GM23338 (cell line): ENCODE results near the gene RASGRP3. TPM values are rescaled to one million over a fixed set of nuclear protein-coding genes. Genes with fewer than 3 reads are reported as not detected.

Source experiments
- ATAC-seq: fragments of 200-7000 bp; cut with Tn5 transposase; 3 replicates; pipeline ENCODE4 v1.9.1; 2020
- DNase-seq: peaks from one replicate; pipeline ENCODE4 v3.0.0-alpha.2; 2015; ENCODE audit warnings: low spot score
- H2AFZ ChIP-seq: fragments of 200-600 bp; sonication (generic); 2 replicates; pipeline ENCODE4 v1.8.0; 2016; ENCODE audit warnings: antibody characterized with exemption, mild to moderate bottlenecking, moderate library complexity
- H3F3A ChIP-seq: fragments of 200-600 bp; sonication (generic); replicated peaks from 2 replicates; pipeline ENCODE4 v1.8.0; 2017; ENCODE audit warnings: antibody characterized with exemption, mixed run types, low read depth
- H3K27ac ChIP-seq: fragments of 200-600 bp; sonication (generic); 2 replicates; pipeline ENCODE4 v1.6.1; 2016; ENCODE audit warnings: low read depth
- H3K27me3 ChIP-seq: fragments of 200-600 bp; sonication (generic); 2 replicates; pipeline ENCODE4 v1.8.0; 2016; ENCODE audit warnings: mild to moderate bottlenecking, mixed run types, moderate library complexity; ENCODE audit not compliant: insufficient read depth
- H3K36me3 ChIP-seq: fragments of 200-600 bp; sonication (generic); 2 replicates; pipeline ENCODE4 v1.8.0; 2016; ENCODE audit warnings: mild to moderate bottlenecking; ENCODE audit not compliant: insufficient read depth
- H3K4me1 ChIP-seq: fragments of 200-600 bp; sonication (generic); 2 replicates; pipeline ENCODE4 v1.8.0; 2016; ENCODE audit warnings: mild to moderate bottlenecking, moderate library complexity; ENCODE audit not compliant: insufficient read depth
- H3K4me2 ChIP-seq: fragments of 200-600 bp; sonication (generic); 2 replicates; pipeline ENCODE4 v1.7.1; 2017; ENCODE audit warnings: mixed run types
- H3K4me3 ChIP-seq: fragments of 200-600 bp; sonication (generic); 2 replicates; pipeline ENCODE4 v1.6.1; 2016; ENCODE audit warnings: mixed run types
- H3K79me2 ChIP-seq: fragments of 200-600 bp; sonication (generic); replicated peaks from 2 replicates; pipeline ENCODE4 v1.8.0; 2017; ENCODE audit warnings: mild to moderate bottlenecking; ENCODE audit not compliant: insufficient read depth
- H3K9me2 ChIP-seq: fragments of 200-600 bp; sonication (generic); 2 replicates; pipeline ENCODE4 v1.8.0; 2017; ENCODE audit not compliant: insufficient read depth
- H4K20me1 ChIP-seq: fragments of 200-600 bp; sonication (generic); replicated peaks from 2 replicates; pipeline ENCODE4 v1.8.0; 2017; ENCODE audit warnings: mild to moderate bottlenecking; ENCODE audit not compliant: insufficient read depth
- H3K27ac Mint-ChIP-seq: 2 replicates; pipeline ENCODE4 v1.8.0; 2020; ENCODE audit warnings: inconsistent platforms, mild to moderate bottlenecking, moderate library complexity, mixed read lengths
- H3K27me3 Mint-ChIP-seq: 3 replicates; pipeline ENCODE4 v1.8.0; 2022; ENCODE audit warnings: low read depth, mild to moderate bottlenecking, moderate library complexity, mixed read lengths, inconsistent platforms; ENCODE audit not compliant: insufficient read depth, poor library complexity
- H3K36me3 Mint-ChIP-seq: 3 replicates; pipeline ENCODE4 v1.8.0; 2021; ENCODE audit warnings: low read depth, mild to moderate bottlenecking, inconsistent platforms, moderate library complexity, mixed read lengths
- H3K4me1 Mint-ChIP-seq: 3 replicates; pipeline ENCODE4 v1.8.0; 2020; ENCODE audit warnings: mild to moderate bottlenecking, inconsistent platforms, mixed read lengths
- H3K4me3 Mint-ChIP-seq: 3 replicates; pipeline ENCODE4 v1.8.0; 2021; ENCODE audit warnings: moderate library complexity, mild to moderate bottlenecking, inconsistent platforms, mixed read lengths
- H3K9me3 Mint-ChIP-seq: 3 replicates; pipeline ENCODE4 v1.8.0; 2020; ENCODE audit warnings: moderate library complexity, mild to moderate bottlenecking, inconsistent platforms, mixed read lengths
- CREB1 ChIP-seq: fragments of 250-450 bp; sonication (Bioruptor Pico); IDR thresholded peaks from 2 replicates; pipeline ENCODE4 v1.5.0; 2020; ENCODE audit warnings: low read depth, mild to moderate bottlenecking, moderate library complexity
- ETS1 ChIP-seq: IDR thresholded peaks from 2 replicates; pipeline ENCODE4 v1.6.1; 2016; ENCODE audit warnings: antibody characterized with exemption
- EZH2 ChIP-seq: fragments of 200-600 bp; sonication (generic); IDR thresholded peaks from one replicate; pipeline ENCODE4 v1.8.0; 2017; ENCODE audit warnings: antibody characterized with exemption, mild to moderate bottlenecking, low read depth; ENCODE audit not compliant: unreplicated experiment
- EZH2phosphoT487 ChIP-seq: fragments of 200-600 bp; sonication (generic); IDR thresholded peaks from one replicate; pipeline ENCODE4 v1.8.1; 2018; ENCODE audit warnings: antibody characterized with exemption; ENCODE audit not compliant: unreplicated experiment
- NANOG ChIP-seq: IDR thresholded peaks from 2 replicates; pipeline ENCODE4 v1.6.1; 2016; ENCODE audit warnings: antibody characterized with exemption, borderline replicate concordance
- POLR2AphosphoS5 ChIP-seq: IDR thresholded peaks from 2 replicates; pipeline ENCODE4 v1.6.1; 2016; ENCODE audit warnings: antibody characterized with exemption, low read depth
- REST ChIP-seq: IDR thresholded peaks from one replicate; pipeline ENCODE4 v1.6.1; 2018; ENCODE audit warnings: antibody characterized with exemption; ENCODE audit not compliant: unreplicated experiment
- STAT1 ChIP-seq: IDR thresholded peaks from one replicate; pipeline ENCODE4 v1.6.1; 2016; ENCODE audit warnings: antibody characterized with exemption; ENCODE audit not compliant: unreplicated experiment
- ZNF114 ChIP-seq: fragments of 250-450 bp; sonication (Bioruptor Pico); IDR thresholded peaks from 2 replicates; pipeline ENCODE4 v1.5.0; 2020; ENCODE audit warnings: mild to moderate bottlenecking, moderate library complexity
- ZNF331 ChIP-seq: fragments of 250-450 bp; sonication (Bioruptor Pico); IDR thresholded peaks from 2 replicates; pipeline ENCODE4 v1.5.0; 2020; ENCODE audit warnings: low read depth, mild to moderate bottlenecking, moderate library complexity
- polyA plus RNA-seq: library from polyadenylated mRNA; unstranded; fragments of >200 nt; fragmentation: Nextera tagmentation; extraction: Ambion mirVana; gene quantifications from 2 replicates; pipeline ENCODE4 v1.2.1, GENCODE V29; 2016
- total RNA-seq: library from RNA; depleted of rRNA; stranded (reverse); fragments of >200 nt; shearing (Covaris generic); gene quantifications from 2 replicates; pipeline ENCODE4 v1.2.3, GENCODE V29; 2014
- TF ChIP-seq, protein P1 (sequence below), 2 experiments: fragments of 200-600 bp in 1 of 2; sonication (generic) in 1 of 2; conservative IDR thresholded peaks; 2 replicates each; pipeline versions ENCODE4 v1.5.1 to v1.6.1; 2016 to 2017; ENCODE audit warnings: antibody characterized with exemption in 2 of 2, low read depth in 2 of 2, mild to moderate bottlenecking in 2 of 2, moderate library complexity in 1 of 2
- TF ChIP-seq, protein P2 (sequence below): fragments of 250-450 bp; sonication (Bioruptor Pico); IDR thresholded peaks from 2 replicates; pipeline ENCODE4 v1.5.0; 2020; ENCODE audit warnings: mild to moderate bottlenecking, moderate library complexity

Gene RASGRP3
- total and polyA plus RNA-seq, 2 experiments from 2014 or later = 0.19 to 0.69 TPM

GRCh38 chr2:33469238-33469637 is 7.2 kb upstream of the RASGRP3 start:
- Mint-ChIP-seq H3K27me3 (peaks cover 1% of the 10 kb centered on the region), H3K9me3 (peaks cover 14% of the 10 kb centered on the region), H3K36me3 (peaks cover 11% of the 10 kb centered on the region; the same call in 2 of the 3 replicates), H3K4me1 (no peaks in the 10 kb centered on the region), H3K4me3 (no peak overlapping the region), H3K27ac (no peak overlapping the region)
- H3K36me3 ChIP-seq = no peaks in the 10 kb centered on the region
- no peaks in the 10 kb centered on the region for H3K27me3 ChIP-seq
- H3K79me2 ChIP-seq = no peaks in the 10 kb centered on the region
- H3K27ac ChIP-seq = no peak overlapping the region
- H3K4me1 ChIP-seq = no peaks in the 10 kb centered on the region
- H3F3A ChIP-seq = no peaks in the 10 kb centered on the region
- TF ChIP-seq, protein P1, sequence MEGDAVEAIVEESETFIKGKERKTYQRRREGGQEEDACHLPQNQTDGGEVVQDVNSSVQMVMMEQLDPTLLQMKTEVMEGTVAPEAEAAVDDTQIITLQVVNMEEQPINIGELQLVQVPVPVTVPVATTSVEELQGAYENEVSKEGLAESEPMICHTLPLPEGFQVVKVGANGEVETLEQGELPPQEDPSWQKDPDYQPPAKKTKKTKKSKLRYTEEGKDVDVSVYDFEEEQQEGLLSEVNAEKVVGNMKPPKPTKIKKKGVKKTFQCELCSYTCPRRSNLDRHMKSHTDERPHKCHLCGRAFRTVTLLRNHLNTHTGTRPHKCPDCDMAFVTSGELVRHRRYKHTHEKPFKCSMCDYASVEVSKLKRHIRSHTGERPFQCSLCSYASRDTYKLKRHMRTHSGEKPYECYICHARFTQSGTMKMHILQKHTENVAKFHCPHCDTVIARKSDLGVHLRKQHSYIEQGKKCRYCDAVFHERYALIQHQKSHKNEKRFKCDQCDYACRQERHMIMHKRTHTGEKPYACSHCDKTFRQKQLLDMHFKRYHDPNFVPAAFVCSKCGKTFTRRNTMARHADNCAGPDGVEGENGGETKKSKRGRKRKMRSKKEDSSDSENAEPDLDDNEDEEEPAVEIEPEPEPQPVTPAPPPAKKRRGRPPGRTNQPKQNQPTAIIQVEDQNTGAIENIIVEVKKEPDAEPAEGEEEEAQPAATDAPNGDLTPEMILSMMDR (conservative IDR thresholded peaks at IDR 0.05; ENCODE audit: low read depth in 2 of 2) = no peak
- no peak for TF ChIP-seq STAT1
- TF ChIP-seq ZNF331 (CRISPR knock-in tag) = no peak
- no peak for TF ChIP-seq EZH2
- no peak for TF ChIP-seq POLR2AphosphoS5
- no peak for TF ChIP-seq EZH2phosphoT487
- TF ChIP-seq ZNF114 (CRISPR knock-in tag) = no peak
- TF ChIP-seq CREB1 (CRISPR knock-in tag) = no peak
- TF ChIP-seq REST = no peak
- TF ChIP-seq ETS1 = no peak
- no peak for TF ChIP-seq NANOG
- TF ChIP-seq, protein P2, sequence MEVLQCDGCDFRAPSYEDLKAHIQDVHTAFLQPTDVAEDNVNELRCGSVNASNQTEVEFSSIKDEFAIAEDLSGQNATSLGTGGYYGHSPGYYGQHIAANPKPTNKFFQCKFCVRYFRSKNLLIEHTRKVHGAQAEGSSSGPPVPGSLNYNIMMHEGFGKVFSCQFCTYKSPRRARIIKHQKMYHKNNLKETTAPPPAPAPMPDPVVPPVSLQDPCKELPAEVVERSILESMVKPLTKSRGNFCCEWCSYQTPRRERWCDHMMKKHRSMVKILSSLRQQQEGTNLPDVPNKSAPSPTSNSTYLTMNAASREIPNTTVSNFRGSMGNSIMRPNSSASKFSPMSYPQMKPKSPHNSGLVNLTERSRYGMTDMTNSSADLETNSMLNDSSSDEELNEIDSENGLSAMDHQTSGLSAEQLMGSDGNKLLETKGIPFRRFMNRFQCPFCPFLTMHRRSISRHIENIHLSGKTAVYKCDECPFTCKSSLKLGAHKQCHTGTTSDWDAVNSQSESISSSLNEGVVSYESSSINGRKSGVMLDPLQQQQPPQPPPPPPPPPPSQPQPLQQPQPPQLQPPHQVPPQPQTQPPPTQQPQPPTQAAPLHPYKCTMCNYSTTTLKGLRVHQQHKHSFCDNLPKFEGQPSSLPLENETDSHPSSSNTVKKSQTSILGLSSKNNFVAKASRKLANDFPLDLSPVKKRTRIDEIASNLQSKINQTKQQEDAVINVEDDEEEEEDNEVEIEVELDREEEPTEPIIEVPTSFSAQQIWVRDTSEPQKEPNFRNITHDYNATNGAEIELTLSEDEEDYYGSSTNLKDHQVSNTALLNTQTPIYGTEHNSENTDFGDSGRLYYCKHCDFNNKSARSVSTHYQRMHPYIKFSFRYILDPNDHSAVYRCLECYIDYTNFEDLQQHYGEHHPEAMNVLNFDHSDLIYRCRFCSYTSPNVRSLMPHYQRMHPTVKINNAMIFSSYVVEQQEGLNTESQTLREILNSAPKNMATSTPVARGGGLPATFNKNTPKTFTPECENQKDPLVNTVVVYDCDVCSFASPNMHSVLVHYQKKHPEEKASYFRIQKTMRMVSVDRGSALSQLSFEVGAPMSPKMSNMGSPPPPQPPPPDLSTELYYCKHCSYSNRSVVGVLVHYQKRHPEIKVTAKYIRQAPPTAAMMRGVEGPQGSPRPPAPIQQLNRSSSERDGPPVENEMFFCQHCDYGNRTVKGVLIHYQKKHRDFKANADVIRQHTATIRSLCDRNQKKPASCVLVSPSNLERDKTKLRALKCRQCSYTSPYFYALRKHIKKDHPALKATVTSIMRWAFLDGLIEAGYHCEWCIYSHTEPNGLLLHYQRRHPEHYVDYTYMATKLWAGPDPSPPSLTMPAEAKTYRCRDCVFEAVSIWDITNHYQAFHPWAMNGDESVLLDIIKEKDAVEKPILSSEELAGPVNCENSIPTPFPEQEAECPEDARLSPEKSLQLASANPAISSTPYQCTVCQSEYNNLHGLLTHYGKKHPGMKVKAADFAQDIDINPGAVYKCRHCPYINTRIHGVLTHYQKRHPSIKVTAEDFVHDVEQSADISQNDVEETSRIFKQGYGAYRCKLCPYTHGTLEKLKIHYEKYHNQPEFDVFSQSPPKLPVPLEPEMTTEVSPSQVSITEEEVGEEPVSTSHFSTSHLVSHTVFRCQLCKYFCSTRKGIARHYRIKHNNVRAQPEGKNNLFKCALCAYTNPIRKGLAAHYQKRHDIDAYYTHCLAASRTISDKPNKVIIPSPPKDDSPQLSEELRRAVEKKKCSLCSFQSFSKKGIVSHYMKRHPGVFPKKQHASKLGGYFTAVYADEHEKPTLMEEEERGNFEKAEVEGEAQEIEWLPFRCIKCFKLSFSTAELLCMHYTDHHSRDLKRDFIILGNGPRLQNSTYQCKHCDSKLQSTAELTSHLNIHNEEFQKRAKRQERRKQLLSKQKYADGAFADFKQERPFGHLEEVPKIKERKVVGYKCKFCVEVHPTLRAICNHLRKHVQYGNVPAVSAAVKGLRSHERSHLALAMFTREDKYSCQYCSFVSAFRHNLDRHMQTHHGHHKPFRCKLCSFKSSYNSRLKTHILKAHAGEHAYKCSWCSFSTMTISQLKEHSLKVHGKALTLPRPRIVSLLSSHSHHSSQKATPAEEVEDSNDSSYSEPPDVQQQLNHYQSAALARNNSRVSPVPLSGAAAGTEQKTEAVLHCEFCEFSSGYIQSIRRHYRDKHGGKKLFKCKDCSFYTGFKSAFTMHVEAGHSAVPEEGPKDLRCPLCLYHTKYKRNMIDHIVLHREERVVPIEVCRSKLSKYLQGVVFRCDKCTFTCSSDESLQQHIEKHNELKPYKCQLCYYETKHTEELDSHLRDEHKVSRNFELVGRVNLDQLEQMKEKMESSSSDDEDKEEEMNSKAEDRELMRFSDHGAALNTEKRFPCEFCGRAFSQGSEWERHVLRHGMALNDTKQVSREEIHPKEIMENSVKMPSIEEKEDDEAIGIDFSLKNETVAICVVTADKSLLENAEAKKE (CRISPR knock-in tag) = no peak
- no peaks in the 10 kb centered on the region for H4K20me1 ChIP-seq
- ATAC-seq (no peak), DNase-seq (no peak)
- H3K4me3 ChIP-seq = no peak overlapping the region
- H2AFZ ChIP-seq = no peak overlapping the region
- H3K4me2 ChIP-seq = no peak overlapping the region
- H3K9me2 ChIP-seq = no peaks in the 10 kb centered on the region
